GM10248 (cell line): Measurements from ENCODE around the gene PHTF1.

Experiments
- CTCF ChIA-PET: fragments of 300-600 bp; sonication (Branson Sonifier 250); formaldehyde crosslinking; extraction: SDS; loops from one replicate; lab custom pipeline; 2021; ENCODE audit warnings: antibody characterized with exemption; lab: Yijun Ruan, JAX
- POLR2A ChIA-PET: fragments of 350-650 bp; sonication (Branson Sonifier 250); formaldehyde crosslinking; extraction: SDS; loops from one replicate; lab custom pipeline; 2020; ENCODE audit warnings: antibody characterized with exemption; lab: Yijun Ruan, JAX
- DNase-seq: peaks from one replicate; pipeline ENCODE4 v3.0.0; 2012; ENCODE audit errors: extremely low spot score
- TF ChIP-seq, protein P1 (sequence below): IDR thresholded peaks from 2 replicates; pipeline ENCODE4 v1.5.1; 2012; ENCODE audit warnings: mild to moderate bottlenecking, low read depth; ENCODE audit errors: extremely low read depth, missing control alignments, control extremely low read depth

Gene PHTF1

GRCh38 chr1:113802367-113803007 is 43.2 kb upstream of the PHTF1 start:
- POLR2A ChIA-PET: no interaction called here
- CTCF ChIA-PET: interaction anchor here (1.1 kb wide), 1 partner anchor 16 kb away, joined by 4 read pairs; no protein-coding TSS in a partner anchor
- TF ChIP-seq, protein P1, sequence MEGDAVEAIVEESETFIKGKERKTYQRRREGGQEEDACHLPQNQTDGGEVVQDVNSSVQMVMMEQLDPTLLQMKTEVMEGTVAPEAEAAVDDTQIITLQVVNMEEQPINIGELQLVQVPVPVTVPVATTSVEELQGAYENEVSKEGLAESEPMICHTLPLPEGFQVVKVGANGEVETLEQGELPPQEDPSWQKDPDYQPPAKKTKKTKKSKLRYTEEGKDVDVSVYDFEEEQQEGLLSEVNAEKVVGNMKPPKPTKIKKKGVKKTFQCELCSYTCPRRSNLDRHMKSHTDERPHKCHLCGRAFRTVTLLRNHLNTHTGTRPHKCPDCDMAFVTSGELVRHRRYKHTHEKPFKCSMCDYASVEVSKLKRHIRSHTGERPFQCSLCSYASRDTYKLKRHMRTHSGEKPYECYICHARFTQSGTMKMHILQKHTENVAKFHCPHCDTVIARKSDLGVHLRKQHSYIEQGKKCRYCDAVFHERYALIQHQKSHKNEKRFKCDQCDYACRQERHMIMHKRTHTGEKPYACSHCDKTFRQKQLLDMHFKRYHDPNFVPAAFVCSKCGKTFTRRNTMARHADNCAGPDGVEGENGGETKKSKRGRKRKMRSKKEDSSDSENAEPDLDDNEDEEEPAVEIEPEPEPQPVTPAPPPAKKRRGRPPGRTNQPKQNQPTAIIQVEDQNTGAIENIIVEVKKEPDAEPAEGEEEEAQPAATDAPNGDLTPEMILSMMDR: no peak
- no peak for DNase-seq

GRCh38 chr1:113800487-113800886 is 41.2 kb upstream of the PHTF1 start:
- CTCF ChIA-PET: interaction anchor here (1.3 to 1.4 kb wide), 2 partner anchors 10 to 12 kb away, joined by 4 to 5 read pairs; partner anchors contain the start of gene RSBN1
- no peak for DNase-seq
- POLR2A ChIA-PET: no interaction called here
- TF ChIP-seq, protein P1: no peak

- ChIA-PET CTCF (interaction anchor here (1.2 to 3.0 kb wide), 5 partner anchors 9 to 37 kb away, joined by 3 to 11 read pairs (median 5); no protein-coding TSS in a partner anchor), POLR2A (no interaction called here)
- TF ChIP-seq, protein P1: no peak
- DNase-seq: no peak
These were observed 38.2 kb upstream of the PHTF1 start for GRCh38 chr1:113797472-113797871.

DNA sequence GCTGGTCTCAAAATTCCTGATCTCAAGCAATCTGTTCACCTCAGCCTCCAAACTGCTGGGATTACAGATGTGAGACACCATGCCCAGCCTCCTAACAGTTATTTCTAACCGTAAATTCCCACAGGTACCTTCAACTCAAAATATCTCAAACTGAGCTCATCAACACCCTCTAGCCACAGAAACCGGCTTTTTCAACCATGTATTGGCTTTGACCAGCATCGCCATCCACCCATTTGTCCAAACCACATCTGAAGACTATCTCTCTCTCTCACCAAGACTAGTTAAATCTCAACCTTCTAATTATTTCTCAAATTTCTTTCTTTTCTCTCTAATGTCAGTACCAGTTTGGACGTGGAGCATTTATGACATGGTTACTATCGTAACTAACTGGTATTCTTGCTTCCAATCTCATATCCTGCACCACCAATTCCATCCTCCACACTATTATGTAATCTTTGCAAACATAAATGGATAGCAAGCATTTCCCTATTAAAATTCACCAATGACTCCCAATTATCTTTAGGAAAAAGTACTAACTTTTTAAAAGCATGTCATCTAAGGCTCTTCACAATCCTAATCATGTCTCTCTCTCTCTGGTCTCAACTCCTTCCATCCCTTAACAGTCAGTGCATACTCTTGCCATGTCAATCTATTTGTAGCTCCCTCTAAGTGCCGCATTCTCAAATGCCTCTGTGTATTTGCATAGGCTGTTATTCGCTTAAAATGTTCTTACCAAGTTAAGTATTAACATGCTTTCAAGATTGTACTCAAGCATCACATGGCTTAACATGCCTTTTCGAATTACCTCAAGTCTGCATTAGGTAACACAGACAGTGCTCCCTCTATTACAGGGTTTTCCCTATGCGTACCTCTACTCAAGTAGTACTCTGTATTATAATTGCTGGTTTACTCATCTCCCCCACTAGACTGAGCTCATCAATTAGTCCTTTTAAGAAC is 34.9 kb upstream of the PHTF1 start:
- TF ChIP-seq, protein P1: no peak
- ChIA-PET POLR2A (interaction anchor here (0.6 to 1.3 kb wide), 2 partner anchors 15 to 18 kb away, joined by 3 read pairs; partner anchors contain the start of gene RSBN1), CTCF (interaction anchor here (0.6 to 2.3 kb wide), 4 partner anchors 10 to 17 kb away, joined by 3 to 6 read pairs (median 5); no protein-coding TSS in a partner anchor)
- no peak for DNase-seq

DNA sequence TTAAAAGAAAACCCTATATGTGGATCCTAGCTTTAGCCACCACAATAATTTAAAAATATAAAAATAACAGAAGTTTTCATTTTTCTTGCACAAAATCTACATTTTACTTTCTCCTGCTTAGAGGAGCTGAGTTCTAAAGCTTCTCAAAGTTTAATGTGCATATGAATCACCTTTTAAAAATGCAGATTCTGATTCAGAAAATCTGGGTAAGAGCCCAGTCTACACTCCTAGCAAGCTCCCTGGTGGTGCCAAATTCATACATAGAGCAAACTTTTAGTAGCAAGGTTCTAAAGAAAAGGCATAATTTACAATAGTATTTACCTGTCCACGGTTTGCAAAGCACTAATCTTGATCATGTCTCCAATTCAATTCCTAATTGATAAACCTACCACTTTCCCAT is 33.7 kb upstream of the PHTF1 start:
- ChIA-PET CTCF (interaction anchor here (0.7 to 1.5 kb wide), 3 partner anchors 11 to 13 kb away, joined by 3 to 4 read pairs (median 4); no protein-coding TSS in a partner anchor), POLR2A (interaction anchor here (1.3 kb wide), 1 partner anchor 19 kb away, joined by 3 read pairs; the partner anchor contains the start of gene RSBN1)

More for the DNA sequence above, 33.7 kb upstream of the PHTF1 start:
- TF ChIP-seq, protein P1: no peak
- DNase-seq: no peak
